GM21737 (cell line): Measurements from ENCODE around the gene ADH6.
"Not testable (repeated sequence)": the region's sequence is repeated elsewhere in the genome, so short reads cannot be mapped to it uniquely, and the experiment has no call there.

ENCODE experiments used
- ATAC-seq: cut with Tn5 transposase; IDR thresholded peaks from one replicate; pipeline ENCODE4 v1.9.1; 2021; ENCODE audit warnings: mild to moderate bottlenecking, moderate library complexity; ENCODE audit not compliant: unreplicated experiment

The ADH6 gene

GRCh38 chr4:99219072-99219471 is at the start of gene ADH6:
TSS of gene ADH6 (minus strand) at chr4:99219246. CDS start at chr4:99219152, 94 bp downstream.
- ATAC-seq = no peak

GRCh38 chr4:99264927-99265326 is 45.9 kb upstream of the ADH6 start:
- ATAC-seq = no peak

GRCh38 chr4:99252746-99253145 is 33.7 kb upstream of the ADH6 start:
- no peak for ATAC-seq

GRCh38 chr4:99248714-99249113 is 29.7 kb upstream of the ADH6 start:
- ATAC-seq = no peak

GRCh38 chr4:99235955-99236354 is 16.9 kb upstream of the ADH6 start:
- ATAC-seq = no peak

- no peak for ATAC-seq
Measured at GRCh38 chr4:99234331-99235010, 15.4 kb upstream of the ADH6 start.

- ATAC-seq = not testable (repeated sequence)
Measured at GRCh38 chr4:99233397-99233796, 14.4 kb upstream of the ADH6 start.

GRCh38 chr4:99228706-99229105 is 9.7 kb upstream of the ADH6 start:
- not testable (repeated sequence) for ATAC-seq

- not testable (repeated sequence) for ATAC-seq
Measured at GRCh38 chr4:99227646-99228045, 8.6 kb upstream of the ADH6 start.

GRCh38 chr4:99221980-99222379 is 2.9 kb upstream of the ADH6 start:
- no peak for ATAC-seq

- peak; percentile 68 for ATAC-seq
Measured at GRCh38 chr4:99219479-99219878, 433 bp upstream of the ADH6 start.

GRCh38 chr4:99215521-99215920 is 3.5 kb downstream of the ADH6 start:
- no peak for ATAC-seq

GRCh38 chr4:99210789-99211188 is 8.3 kb downstream of the ADH6 start:
- no peak for ATAC-seq

GRCh38 chr4:99209671-99210070 is 9.4 kb downstream of the ADH6 start:
- ATAC-seq = no peak

- no peak for ATAC-seq
Measured at GRCh38 chr4:99208719-99209075, 10.3 kb downstream of the ADH6 start.

- no peak for ATAC-seq
Measured at GRCh38 chr4:99207911-99208718, 10.9 kb downstream of the ADH6 start.

- no peak for ATAC-seq
Measured at GRCh38 chr4:99207069-99207743, 11.8 kb downstream of the ADH6 start.

GRCh38 chr4:99205153-99205979 is 13.7 kb downstream of the ADH6 start:
- no peak for ATAC-seq

GRCh38 chr4:99202536-99202935 is 16.5 kb downstream of the ADH6 start:
- no peak for ATAC-seq

GRCh38 chr4:99202094-99202493 is 17.0 kb downstream of the ADH6 start:
- no peak for ATAC-seq

- no peak for ATAC-seq
Measured at GRCh38 chr4:99201690-99202089, 17.4 kb downstream of the ADH6 start.
